GM19351 (cell line): ENCODE measurements around the gene CDK5.
"Not testable (repeated sequence)": the region's sequence is repeated elsewhere in the genome, so short reads cannot be mapped to it uniquely, and the experiment has no call there.

Source experiments
- ATAC-seq: cut with Tn5 transposase; IDR thresholded peaks from one replicate; pipeline ENCODE4 v1.9.1; 2021; ENCODE audit warnings: mild to moderate bottlenecking, moderate library complexity; ENCODE audit not compliant: unreplicated experiment

CDK5 gene

GRCh38 chr7:151035902-151036301 is 21.8 kb downstream of the CDK5 start:
- ATAC-seq, result no peak

- no peak for ATAC-seq
Observed at GRCh38 chr7:151035026-151035717, 22.5 kb downstream of the CDK5 start.

- no peak for ATAC-seq
Observed at GRCh38 chr7:151034312-151035025, 23.2 kb downstream of the CDK5 start.

- ATAC-seq, result no peak
Observed at GRCh38 chr7:151033864-151034249, 23.8 kb downstream of the CDK5 start.

GRCh38 chr7:151032936-151033863 is 24.5 kb downstream of the CDK5 start:
- no peak for ATAC-seq

- ATAC-seq, result no peak
Observed at GRCh38 chr7:151031011-151031410, 26.7 kb downstream of the CDK5 start.

- no peak for ATAC-seq
Observed at GRCh38 chr7:151028948-151029501, 28.7 kb downstream of the CDK5 start.

GRCh38 chr7:151028131-151028947 is 29.4 kb downstream of the CDK5 start, which contains the start of gene ABCB8:
ABCB8 (plus strand) TSS chr7:151028450; CDS start chr7:151028516, 66 bp downstream.
- peak; percentile 94 for ATAC-seq

- peak; percentile 1 for ATAC-seq
Observed at GRCh38 chr7:151027728-151028130, 30.0 kb downstream of the CDK5 start.

- ATAC-seq, result not testable (repeated sequence)
Observed at GRCh38 chr7:151026771-151027727, 30.6 kb downstream of the CDK5 start.

GRCh38 chr7:151025924-151026671 is 31.6 kb downstream of the CDK5 start:
- no peak for ATAC-seq

- no peak for ATAC-seq
Observed at GRCh38 chr7:151024435-151025056, 33.2 kb downstream of the CDK5 start, which contains the start of gene ATG9B. ATG9B (minus strand) TSS chr7:151024494; CDS start chr7:151024423, 71 bp downstream.

GRCh38 chr7:151023232-151023631 is 34.5 kb downstream of the CDK5 start:
- ATAC-seq, result no peak

GRCh38 chr7:151020231-151020630 is 37.5 kb downstream of the CDK5 start:
- no peak for ATAC-seq

- no peak for ATAC-seq
Observed at GRCh38 chr7:151019130-151019447, 38.6 kb downstream of the CDK5 start.

GRCh38 chr7:151018421-151019129 is 39.1 kb downstream of the CDK5 start:
- no peak for ATAC-seq

GRCh38 chr7:151017953-151018420 is 39.7 kb downstream of the CDK5 start:
- ATAC-seq, result no peak
